Ovary (tissue), 9 donors: ENCODE results near the gene ZCCHC14. TPM values are rescaled to one million over a fixed set of nuclear protein-coding genes. Genes with fewer than 3 reads are reported as not detected.
"Not testable (repeated sequence)": the region's sequence is repeated elsewhere in the genome, so short reads cannot be mapped to it uniquely, and the experiment has no call there.

Source experiments
- DNase-seq, 5 donors: peaks; one replicate each; pipeline ENCODE4 v3.0.0-alpha.2; 2019 to 2020
- H3K27ac ChIP-seq, 2 donors: fragments of 200-600 bp; one replicate each; pipeline versions ENCODE4 v1.5.1 to v1.8.0; 2019 to 2022
- H3K27me3 ChIP-seq: fragments of 200-600 bp; one replicate; pipeline ENCODE4 v1.8.0; 2022
- H3K36me3 ChIP-seq: fragments of 200-600 bp; sonication (generic); one replicate; pipeline ENCODE4 v1.5.1; 2019
- H3K4me1 ChIP-seq: one replicate; pipeline ENCODE4 v1.8.1; 2013; ENCODE audit warnings: mild to moderate bottlenecking, moderate library complexity; ENCODE audit not compliant: insufficient read depth
- H3K4me3 ChIP-seq: fragments of 200-600 bp; sonication (generic); one replicate; pipeline ENCODE4 v1.5.1; 2017
- H3K9me3 ChIP-seq, 2 donors: fragments of 200-600 bp in 1 of 2; sonication (generic) in 1 of 2; one replicate each; pipeline versions ENCODE4 v1.5.1 to v1.8.1; 2013 to 2019; ENCODE audit warnings: mild to moderate bottlenecking in 1 of 2, moderate library complexity in 1 of 2
- CTCF ChIP-seq, 3 donors: fragments of 450-650 bp in 2 of 3; fragments of 200-600 bp in 1 of 3; IDR thresholded peaks; one replicate each; pipeline versions ENCODE4 v1.5.1 to v1.8.0; 2016 to 2022; ENCODE audit warnings: antibody characterized with exemption in 3 of 3, mild to moderate bottlenecking in 1 of 3
- EP300 ChIP-seq: sonication (generic); formaldehyde crosslinking; IDR thresholded peaks from one replicate; pipeline ENCODE4 v1.6.1; 2017; ENCODE audit warnings: antibody characterized with exemption
- POLR2A ChIP-seq: fragments of 450-650 bp; IDR thresholded peaks from one replicate; pipeline ENCODE4 v1.6.1; 2017; ENCODE audit warnings: antibody characterized with exemption, mild to moderate bottlenecking, moderate library complexity
- WGBS, 3 donors: extraction: QIAGEN DNeasy Blood & Tissue Kit in 1 of 3; methylation state at CpG; one replicate each; pipeline versions ENCODE4 v1.1.5 to v1.1.7; 2013 to 2017; 5-methylcytosine and 5-hydroxymethylcytosine counted together
- intact Hi-C, 4 donors: fragments of 100-400 bp; cut with DNase I; formaldehyde crosslinking; loops; one replicate each; pipeline versions ENCODE4 v1.11.0 to v1.15.1; 2022 to 2023
- polyA plus RNA-seq, 2 donors: library from polyadenylated mRNA; stranded (reverse); fragments of 200-250 nt in 1 of 2; fragments of 350-450 nt in 1 of 2; fragmentation: Illumina TruSeq in 1 of 2; extraction: RNeasy Lipid Tissue Mini Kit (QIAGEN cat#74804) in 1 of 2; gene quantifications; one replicate each; pipeline ENCODE4 v1.2.3, GENCODE V29; 2013 to 2014
- total RNA-seq, 7 donors: library from RNA; depleted of rRNA in 2 of 7; stranded (reverse); fragments of >200 nt in 2 of 7; fragmentation: NEBNext Ultra II Directional in 3 of 7; extraction: Animal tissue kit (Norgen Biotek cat#: 25700) in 3 of 7; gene quantifications; one replicate each; pipeline versions ENCODE4 v1.1.0 to v1.2.4, GENCODE V29; 2016 to 2023
- donor health status: DM: no; HTN: no; CAD: no; lungs with moderate emphysema.
- donor health status: DM: no; HTN: no; CAD: no.
- donor health status: Bipolar disorder and iron deficiency.
- donor health status: DM: yes; HTN: yes; CAD: no.
- donor health status: DM: no; HTN: no; CAD: no.
- donor health status: DM: yes; HTN: yes; CAD: no.

ZCCHC14 gene
- total and polyA plus RNA-seq, 9 donors: 16.1 to 37.6 (median 31.0) TPM

GRCh38 chr16:87483481-87483880 is 9.3 kb downstream of the ZCCHC14 start:
- Histone ChIP-seq H3K9me3 (no peaks in the 10 kb centered on the region), H3K27me3 (no peaks in the 10 kb centered on the region), H3K4me1 (peaks cover 24% of the 10 kb centered on the region), H3K4me3 (no peak overlapping the region), H3K27ac (no peak overlapping the region), H3K36me3 (no peaks in the 10 kb centered on the region)
- WGBS, 3 donors: 78 to 87% (median 82%) methylated on average over 5 of the region's 5 CpGs
- intact Hi-C loops: no loop called here
- TF ChIP-seq POLR2A (no peak), CTCF (IDR thresholded peaks at IDR 0.05) (no peak), EP300 (no peak)
- no peak for DNase-seq

- WGBS, 3 donors: 86 to 89% (median 86%) methylated on average over 6 of the region's 6 CpGs
- H3K4me3 ChIP-seq, DNase-seq, H3K36me3 ChIP-seq, H3K27ac ChIP-seq, H3K9me3 ChIP-seq, intact Hi-C loops, H3K27me3 ChIP-seq: not testable (repeated sequence)
- H3K4me1 ChIP-seq: peaks cover 23% of the 10 kb centered on the region
These were observed 10.2 kb downstream of the ZCCHC14 start for GRCh38 chr16:87482670-87483069.

- Histone ChIP-seq H3K4me3 (no peak overlapping the region), H3K36me3 (no peaks in the 10 kb centered on the region), H3K27ac (no peak overlapping the region), H3K9me3 (no peaks in the 10 kb centered on the region), H3K27me3 (no peaks in the 10 kb centered on the region), H3K4me1 (peaks cover 21% of the 10 kb centered on the region)
- intact Hi-C loops: no loop called here
- no peak for DNase-seq
- 49 to 66% (median 60%) methylated on average over 9 of the region's 9 CpGs for WGBS, 3 donors
- TF ChIP-seq CTCF (IDR thresholded peaks at IDR 0.05) (no peak), EP300 (no peak), POLR2A (no peak)
These were observed 10.6 kb downstream of the ZCCHC14 start for GRCh38 chr16:87482266-87482665.

GRCh38 chr16:87481711-87482110 is 11.1 kb downstream of the ZCCHC14 start:
- H3K27ac ChIP-seq, H3K27me3 ChIP-seq, H3K9me3 ChIP-seq, H3K36me3 ChIP-seq, intact Hi-C loops, H3K4me3 ChIP-seq, DNase-seq: not testable (repeated sequence)
- 79 to 97% (median 90%) methylated on average over 4 to 5 of the region's 5 CpGs for WGBS, 3 donors
- H3K4me1 ChIP-seq: peaks cover 18% of the 10 kb centered on the region

GRCh38 chr16:87477209-87477981 is 15.4 kb downstream of the ZCCHC14 start:
- H3K27ac ChIP-seq, H3K27me3 ChIP-seq, intact Hi-C loops, H3K4me3 ChIP-seq, H3K36me3 ChIP-seq, DNase-seq, H3K9me3 ChIP-seq: not testable (repeated sequence)
- 70 to 74% (median 74%) methylated on average over 30 of the region's 30 CpGs for WGBS, 3 donors
- peaks cover 19% of the 10 kb centered on the region for H3K4me1 ChIP-seq

- no peak for TF ChIP-seq CTCF (IDR thresholded peaks at IDR 0.05)
- no peak for TF ChIP-seq POLR2A
- TF ChIP-seq EP300: no peak
- 86 to 92% (median 89%) methylated on average over 7 of the region's 7 CpGs for WGBS, 3 donors
- Histone ChIP-seq H3K27me3 (no peaks in the 10 kb centered on the region), H3K4me3 (no peak overlapping the region), H3K36me3 (no peaks in the 10 kb centered on the region), H3K27ac (no peak overlapping the region), H3K9me3 (no peaks in the 10 kb centered on the region), H3K4me1 (peaks cover 18% of the 10 kb centered on the region)
- DNase-seq: peak in 1 of 5 donors; percentile 18
- intact Hi-C loops: no loop called here
These were observed 18.2 kb downstream of the ZCCHC14 start for GRCh38 chr16:87474566-87474996.
